HG03175 (cell line): ENCODE results near the gene SLC6A11.

Experiments used
- ATAC-seq: cut with Tn5 transposase; IDR thresholded peaks from one replicate; pipeline ENCODE4 v1.9.1; 2021; ENCODE audit warnings: mild to moderate bottlenecking, moderate library complexity; ENCODE audit not compliant: unreplicated experiment

Gene SLC6A11

GRCh38 chr3:10950476-10951294 lies 134.7 kb downstream of the SLC6A11 start:
- ATAC-seq: no peak

DNA sequence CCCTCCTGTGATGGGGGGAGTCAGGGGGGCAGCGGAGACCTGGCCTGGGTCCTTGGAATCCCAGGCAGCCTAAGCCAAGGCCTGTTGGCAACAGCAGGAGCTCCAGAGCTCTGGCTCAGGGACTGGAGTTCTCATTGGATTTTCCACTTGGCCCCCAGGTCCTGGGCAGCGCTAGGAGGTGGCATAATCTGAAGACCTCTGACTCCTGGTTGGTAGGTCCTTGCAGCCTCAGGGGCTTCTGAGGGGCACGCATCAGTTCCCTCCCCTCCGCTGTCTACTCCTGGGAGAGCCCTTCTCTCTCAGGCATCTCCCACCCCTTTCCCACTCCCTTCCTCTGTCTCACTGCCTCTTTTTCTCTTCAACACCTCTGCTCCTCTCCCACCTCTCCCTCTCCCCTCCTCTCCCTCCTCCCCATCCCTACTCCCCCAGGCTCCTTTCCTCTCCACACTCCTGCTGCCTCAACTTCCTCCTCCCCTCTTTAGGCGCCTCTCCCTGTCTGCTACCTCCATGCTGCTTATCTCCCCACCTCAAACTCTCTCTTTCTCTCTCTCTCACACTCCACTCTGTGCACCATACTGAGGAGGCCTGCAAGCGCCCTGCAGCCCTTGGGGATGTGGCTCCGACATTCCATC lies 135.4 kb downstream of the SLC6A11 start:
- no peak for ATAC-seq

GRCh38 chr3:10952525-10952924 lies 136.5 kb downstream of the SLC6A11 start:
- no peak for ATAC-seq

DNA sequence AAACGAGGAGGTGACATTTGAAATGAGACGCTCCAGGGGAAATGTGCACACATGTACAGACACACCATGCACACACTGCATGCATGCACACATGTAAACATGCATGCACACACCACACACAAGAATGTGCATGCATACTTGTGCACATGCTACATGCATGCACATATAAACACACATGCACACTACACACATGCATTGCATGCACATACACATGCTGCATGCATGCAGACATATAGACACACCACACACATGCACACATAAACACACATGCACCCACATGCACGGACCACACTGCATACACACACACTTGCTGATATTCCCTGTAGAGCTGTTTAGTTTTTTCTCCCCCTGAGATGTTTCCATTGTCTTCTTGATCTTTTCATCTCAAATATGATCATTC lies 138.7 kb downstream of the SLC6A11 start:
- ATAC-seq: no peak

DNA sequence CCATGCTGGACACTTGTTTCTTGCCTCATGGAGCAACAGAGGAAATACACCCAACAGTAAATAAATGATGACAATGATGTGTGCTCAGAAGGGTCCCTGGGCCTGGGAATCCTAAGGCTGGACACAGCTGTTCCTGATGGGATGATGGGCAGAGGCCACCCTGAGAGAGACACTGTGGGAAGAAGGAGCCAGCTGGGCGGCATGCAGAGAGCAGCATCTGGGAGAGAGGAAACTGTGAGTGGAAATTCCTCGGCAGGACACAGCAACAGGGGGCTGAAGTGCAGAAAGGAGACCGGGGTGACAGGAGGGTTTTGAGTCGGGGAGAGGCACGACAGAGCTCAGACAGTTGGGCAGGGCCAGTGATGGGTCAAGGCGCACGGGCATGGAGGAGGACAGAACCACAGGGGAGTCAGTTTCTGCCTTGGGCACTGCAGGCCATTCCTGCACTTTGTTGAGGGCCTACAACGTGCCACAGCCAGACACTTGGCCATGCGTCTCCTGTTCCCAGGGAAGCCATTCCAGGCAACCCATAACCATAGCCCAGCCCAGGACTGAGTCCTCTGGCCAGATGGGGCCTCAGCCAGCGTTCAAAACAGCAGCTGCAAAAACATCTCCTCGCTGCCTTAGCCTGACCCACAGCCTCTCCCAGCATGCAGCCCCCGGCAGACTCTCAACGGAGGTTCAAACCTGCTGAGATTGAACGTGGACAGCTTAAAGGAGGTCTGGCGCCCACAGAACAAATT lies 139.9 kb downstream of the SLC6A11 start:
- no peak for ATAC-seq

- no peak for ATAC-seq
These were observed 140.5 kb downstream of the SLC6A11 start for GRCh38 chr3:10956531-10956930.

DNA sequence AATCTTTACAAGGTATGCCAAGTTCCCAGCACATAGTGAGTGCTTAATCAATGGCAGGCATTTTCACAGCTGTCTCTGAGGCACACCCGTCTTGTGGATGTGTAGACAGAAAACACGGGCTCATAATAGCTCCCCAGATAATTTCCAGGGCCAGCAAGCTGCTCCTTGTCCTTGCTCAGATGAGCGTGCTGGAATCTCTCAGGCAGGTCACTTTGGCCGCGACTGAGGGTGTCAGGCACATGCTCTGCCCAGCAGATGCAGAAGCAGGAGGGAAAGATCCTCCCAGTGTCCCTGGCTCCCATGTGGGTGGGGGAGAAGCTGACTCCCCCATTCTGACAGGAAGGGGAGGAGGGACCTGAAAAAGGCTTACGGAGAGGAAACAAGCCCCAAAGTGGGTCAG lies 141.0 kb downstream of the SLC6A11 start:
- ATAC-seq: no peak

DNA sequence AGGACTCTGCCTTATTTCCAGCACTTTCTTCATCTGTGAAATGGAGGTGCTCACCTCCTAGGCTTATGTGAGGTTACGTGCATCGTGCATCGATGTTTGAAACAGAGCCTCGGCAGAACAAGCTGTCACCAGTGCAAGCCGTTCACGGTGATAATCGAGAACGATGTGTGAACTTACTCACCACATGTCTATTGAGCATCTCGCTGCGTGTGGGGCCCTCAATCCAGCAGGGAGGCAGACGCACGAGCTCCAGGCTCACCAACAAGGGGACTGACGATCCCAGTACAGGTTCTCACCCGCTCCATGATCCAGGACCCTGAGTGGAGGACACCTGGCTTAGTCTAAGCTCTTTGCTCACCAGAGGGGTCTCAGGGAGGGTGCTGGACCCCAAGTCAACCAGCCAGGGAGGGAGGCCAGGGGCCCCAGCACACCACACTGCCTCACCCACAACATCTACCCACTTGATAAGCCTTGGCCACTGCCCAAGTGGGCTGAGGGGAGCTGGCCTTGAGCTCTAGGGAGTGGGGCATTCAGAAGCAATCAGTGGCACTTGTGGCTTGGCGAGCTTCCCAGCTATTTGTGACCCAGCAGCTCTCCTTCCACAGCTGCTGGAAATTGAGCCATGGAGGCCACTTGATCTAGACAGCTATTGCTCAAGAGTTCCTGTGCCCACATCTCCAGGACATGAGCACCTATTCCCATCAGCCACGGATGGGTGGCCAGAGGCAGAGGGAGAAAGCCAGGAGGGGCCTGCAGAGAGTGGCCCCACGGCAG lies 142.1 kb downstream of the SLC6A11 start:
- no peak for ATAC-seq

DNA sequence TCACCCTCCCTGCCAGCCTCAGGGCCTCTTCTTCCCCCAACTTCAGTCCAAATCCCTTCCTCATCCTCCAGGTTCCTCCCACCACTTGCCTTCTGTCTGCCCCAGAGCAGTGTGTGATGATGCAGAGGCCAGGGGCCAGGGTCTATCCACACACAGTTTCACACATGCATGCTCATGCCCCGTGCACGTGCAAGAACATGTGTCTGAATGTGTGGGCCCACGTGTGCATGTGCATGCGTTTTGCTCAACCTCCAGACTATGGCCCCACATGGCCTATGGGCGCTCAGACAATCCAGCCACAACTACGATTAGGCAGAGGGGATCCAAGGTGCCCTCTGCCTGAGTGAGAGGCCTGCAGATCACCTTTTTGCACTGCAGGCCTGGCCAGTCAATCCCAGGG lies 144.2 kb downstream of the SLC6A11 start:
- ATAC-seq: no peak

- no peak for ATAC-seq
These were observed 145.9 kb downstream of the SLC6A11 start for GRCh38 chr3:10961921-10962320.

- no peak for ATAC-seq
These were observed 146.5 kb downstream of the SLC6A11 start for GRCh38 chr3:10962481-10963036.

DNA sequence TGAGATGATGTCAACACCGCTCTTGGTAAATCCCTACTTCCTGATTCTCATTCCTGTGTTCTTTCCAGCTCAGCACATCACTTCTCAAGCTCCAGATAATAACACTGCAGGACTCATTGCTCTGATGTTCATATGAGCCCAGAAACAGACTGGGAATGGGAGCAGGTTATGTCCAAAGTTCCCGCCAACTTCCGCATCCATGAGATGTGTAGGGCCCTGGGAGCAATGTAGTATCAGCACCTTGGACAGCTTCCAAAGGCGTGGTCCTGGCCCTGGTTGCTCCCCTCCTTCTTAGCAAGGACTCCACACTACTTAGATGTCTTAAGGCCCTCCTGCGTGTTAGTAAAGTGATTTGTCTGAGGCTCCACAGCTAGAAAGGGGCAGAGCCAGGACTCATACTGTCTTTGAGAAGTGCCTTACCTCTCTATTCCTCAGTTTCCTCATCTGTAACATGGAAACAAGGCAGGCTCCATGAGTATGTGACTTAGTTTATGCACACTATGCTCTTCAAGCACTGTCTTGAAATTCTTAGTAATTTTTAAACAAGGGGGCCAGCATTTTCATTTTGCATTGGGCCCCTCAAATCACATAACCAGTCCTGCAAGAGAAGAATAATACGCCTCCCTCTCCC lies 148.6 kb downstream of the SLC6A11 start:
- ATAC-seq: no peak

- no peak for ATAC-seq
These were observed 152.4 kb downstream of the SLC6A11 start for GRCh38 chr3:10968401-10968800.

DNA sequence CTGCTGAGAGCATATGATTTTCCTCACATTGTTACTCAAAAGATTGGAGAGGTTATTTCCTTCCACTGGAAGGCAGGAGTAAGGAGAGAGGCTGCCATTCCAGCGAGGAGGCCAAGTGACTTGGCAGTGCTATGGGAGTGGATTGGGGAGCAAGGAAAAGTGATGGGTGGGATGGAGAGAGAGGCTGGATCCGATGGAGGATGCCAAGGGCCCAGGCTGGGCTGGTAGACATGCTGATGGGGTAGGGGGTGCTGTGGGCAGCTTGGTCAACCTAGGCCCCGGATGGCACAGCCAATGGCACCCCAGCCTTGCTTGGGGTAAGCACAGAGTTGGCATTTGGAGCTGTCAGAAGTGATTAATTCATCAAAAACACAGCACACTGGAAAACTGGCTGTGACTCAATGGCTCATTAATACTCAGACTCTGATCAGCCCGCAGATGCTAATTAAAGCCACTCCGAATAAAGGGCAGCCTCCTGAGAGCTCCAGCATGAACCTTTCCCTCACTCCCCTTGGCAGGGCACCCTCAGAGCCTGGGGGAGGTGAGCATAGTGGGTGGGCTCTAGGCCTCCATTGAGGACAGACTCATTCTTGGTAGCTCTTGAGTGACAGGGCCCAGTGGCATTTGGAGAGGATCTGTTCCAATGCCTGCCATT lies 154.4 kb downstream of the SLC6A11 start:
- no peak for ATAC-seq

DNA sequence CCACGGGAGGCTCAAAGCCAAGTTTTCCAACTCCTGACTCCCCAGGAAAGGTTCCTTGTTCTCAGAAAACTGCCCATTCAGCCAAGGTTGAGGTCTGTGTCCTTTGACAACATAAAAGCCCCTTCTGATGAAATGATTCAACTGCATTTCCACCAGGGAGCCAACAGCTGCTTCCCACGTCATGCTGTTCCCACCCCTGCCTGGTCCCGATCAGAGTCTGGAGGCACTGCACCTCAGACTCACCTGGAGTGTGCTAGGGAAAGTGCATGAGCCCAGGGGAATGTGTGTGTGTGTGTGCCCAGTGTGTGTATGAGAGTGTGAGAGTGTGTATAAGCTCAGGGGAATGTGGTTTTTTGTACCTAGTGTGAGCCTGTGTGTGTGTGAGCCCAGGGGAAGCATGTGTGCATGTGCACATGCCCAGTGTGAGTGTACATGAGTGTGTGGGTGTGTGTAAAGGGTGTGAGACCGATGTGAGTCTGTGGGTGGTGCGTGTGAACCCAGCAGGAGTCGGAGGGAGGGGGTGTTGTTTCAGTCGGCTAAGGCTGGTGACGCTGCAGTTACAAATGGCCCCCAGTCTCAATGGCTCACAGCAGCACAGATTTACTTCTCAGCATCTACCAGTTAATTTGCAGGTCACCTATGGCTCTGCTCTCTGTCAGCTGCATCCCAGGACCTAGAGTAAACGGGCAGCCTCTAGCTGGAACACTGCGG lies 156.2 kb downstream of the SLC6A11 start:
- ATAC-seq: no peak

- ATAC-seq: no peak
These were observed 157.1 kb downstream of the SLC6A11 start for GRCh38 chr3:10973046-10973595.

DNA sequence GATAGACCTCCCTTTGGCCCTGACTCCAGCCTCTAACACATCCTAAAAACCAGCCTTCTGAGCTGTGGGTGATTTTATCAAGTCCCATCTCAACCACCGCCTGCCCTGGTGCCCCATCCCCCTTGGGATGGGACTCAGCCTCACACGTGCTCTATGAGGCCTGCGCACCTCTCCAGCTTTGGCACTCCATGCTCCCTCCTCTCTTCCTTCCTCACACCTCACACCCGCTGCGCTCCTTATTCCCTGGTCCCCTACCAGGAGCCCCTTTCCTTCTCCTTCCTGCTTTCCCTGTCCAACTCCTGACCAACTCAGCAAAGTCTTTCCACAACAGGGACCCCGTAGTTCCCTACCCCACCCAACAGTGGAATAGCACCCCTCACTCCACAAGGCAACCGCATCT lies 158.1 kb downstream of the SLC6A11 start:
- ATAC-seq: no peak

- no peak for ATAC-seq
These were observed 158.8 kb downstream of the SLC6A11 start for GRCh38 chr3:10974746-10975375.
